NOMO-1 treated with dmso at 0.1 percent for 144 hours (cell line): Measurements from ENCODE around the gene OR6Q1.

ENCODE experiments used
- DNase-seq: peaks from one replicate; lab custom pipeline; 2025; ENCODE audit not compliant: unreplicated experiment; lab: John Stamatoyannopoulos, UW

The OR6Q1 gene

GRCh38 chr11:58057481-58057880 is 26.7 kb downstream of the OR6Q1 start:
- no peak for DNase-seq

DNA sequence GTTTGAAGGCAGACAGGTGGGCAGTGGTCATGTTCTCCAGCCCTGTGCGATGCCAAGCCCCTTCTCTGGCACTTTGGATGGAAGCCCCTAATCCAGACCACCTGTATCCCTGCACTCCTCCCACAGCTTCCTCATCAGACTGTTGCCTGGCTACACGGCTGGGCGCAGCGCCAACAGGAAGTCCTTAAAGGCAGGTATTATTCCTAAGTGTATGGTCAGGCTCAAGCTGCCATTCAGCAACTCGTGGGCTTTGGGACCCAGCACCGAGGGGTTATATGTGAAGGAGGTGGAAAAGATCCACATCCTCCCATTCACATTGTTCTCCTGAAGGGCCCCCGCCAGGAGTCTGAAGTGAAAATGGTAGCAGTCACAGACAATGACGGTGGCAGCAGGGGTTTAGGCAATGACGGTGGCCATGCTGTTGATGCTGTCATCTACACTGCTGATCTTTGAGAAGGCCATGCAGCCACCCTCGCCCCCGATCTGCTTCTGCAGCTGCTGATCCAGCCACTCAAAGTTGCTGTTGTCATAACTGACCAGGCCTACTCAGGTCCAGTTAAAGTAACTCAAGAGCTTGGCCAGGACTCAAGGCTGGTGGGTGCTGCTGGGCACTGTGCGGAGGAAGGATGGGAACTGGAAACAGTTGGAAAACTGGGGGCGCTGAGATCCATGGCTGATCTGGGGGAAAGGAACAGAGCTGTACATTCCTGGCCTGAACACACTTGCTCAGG is 27.7 kb downstream of the OR6Q1 start:
- DNase-seq = no peak

- no peak for DNase-seq
These were observed 28.2 kb downstream of the OR6Q1 start for GRCh38 chr11:58059007-58059350.

GRCh38 chr11:58060535-58060934 is 29.8 kb downstream of the OR6Q1 start:
- no peak for DNase-seq

- no peak for DNase-seq
These were observed 30.4 kb downstream of the OR6Q1 start for GRCh38 chr11:58060939-58061672.

- no peak for DNase-seq
These were observed 31.1 kb downstream of the OR6Q1 start for GRCh38 chr11:58061813-58062212.

- no peak for DNase-seq
These were observed 36.9 kb downstream of the OR6Q1 start for GRCh38 chr11:58067685-58068084.

DNA sequence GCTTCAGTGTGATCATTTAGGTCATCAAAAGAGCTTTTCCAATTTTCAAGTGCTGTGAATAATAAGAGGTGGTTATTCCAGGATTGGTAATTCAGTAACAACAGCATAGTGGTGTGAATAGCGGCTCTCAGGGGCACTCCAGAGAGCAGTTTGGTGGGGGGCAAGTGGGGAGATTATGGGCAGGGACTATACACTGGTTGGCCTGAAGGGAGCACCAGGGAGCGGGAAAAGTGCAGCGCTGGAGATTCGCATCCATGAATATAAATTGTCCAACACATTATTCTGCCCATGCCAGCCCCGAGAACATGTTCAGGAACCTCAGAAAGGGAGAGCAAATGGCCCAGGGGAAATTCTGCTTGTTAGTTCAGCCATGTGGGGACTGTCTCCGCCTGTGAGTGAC is 37.9 kb downstream of the OR6Q1 start:
- no peak for DNase-seq

- DNase-seq = no peak
These were observed 39.8 kb downstream of the OR6Q1 start for GRCh38 chr11:58070585-58070984.

DNA sequence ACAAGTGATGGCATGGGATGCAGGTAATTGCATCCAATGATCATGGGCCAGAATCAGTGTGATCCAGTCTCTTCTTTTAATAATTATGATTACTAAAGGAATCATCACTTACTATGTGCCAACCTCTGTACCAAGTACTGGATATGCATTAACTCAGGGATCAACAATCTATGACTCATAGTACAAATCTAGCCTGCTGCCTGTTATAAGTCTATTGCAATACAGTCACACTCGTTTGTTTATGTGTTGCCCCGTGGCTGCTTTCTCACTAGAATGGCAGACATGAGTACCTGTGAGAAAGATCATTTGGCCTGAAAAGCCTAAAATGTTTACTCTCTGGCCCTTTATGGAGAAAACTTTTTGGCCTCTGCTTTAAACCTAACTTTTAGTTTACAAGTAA is 45.0 kb downstream of the OR6Q1 start:
- no peak for DNase-seq
